ENCODE measurements around the gene TBX2. TPM values are rescaled to one million over a fixed set of nuclear protein-coding genes. Genes with fewer than 3 reads are reported as not detected.

The TBX2 gene
- total and polyA plus RNA-seq, 2 of the 13 experiments (the other 11 are each of a cell fraction or from before 2014, with no cell fraction given) = 2.8 to 15.3 TPM

DNA sequence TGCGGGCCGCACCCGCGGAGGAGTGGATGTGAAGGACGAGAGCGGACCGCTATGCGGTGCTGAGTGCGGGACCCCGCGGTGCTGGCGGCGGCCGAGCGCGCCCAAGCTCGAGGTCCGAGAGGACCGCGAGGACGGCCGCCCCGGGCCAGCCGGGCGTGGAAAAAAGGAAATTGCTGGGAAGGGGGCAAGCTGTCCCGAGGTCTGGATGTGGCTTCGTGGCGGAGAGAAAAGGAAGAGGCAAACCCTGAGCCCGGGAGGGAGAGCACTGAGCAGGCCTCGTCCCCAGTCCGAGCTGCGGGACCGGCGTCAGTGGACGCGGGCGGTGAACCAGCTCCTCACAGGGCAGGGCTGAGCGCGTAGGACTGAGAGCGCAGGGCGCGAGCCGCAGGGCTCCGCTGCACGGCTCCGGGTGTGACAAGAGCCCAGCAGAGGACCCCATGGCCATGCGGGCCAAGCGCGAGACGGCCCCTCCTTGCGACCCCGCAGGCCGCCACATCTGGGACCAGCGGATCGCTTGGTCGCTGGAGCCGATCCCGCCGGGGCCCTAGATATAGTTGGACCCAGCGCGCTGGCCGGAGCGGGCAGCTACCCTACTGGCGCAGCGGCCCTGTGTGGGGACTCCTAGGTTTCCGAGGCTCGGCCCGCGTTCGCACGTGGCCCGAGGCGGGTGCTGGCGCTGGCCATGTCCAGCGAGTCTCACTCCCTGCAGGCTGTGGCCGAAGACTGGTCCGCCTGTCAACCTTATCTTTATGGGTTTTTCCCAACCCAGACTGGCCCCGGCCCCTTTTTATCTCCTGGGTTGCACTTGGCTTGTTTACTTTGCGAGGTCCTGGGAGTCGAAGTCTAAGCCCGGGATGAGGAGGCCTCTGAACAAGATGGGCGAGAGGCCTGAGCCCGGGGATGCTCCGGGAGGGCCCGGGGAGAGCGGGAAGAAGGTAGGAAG lies 55.0 kb downstream of the TBX2 start (continued):
- TF ChIP-seq ZNF121 (CRISPR knock-in tag; IDR thresholded peaks at IDR 0.05) (no peak), ZZZ3 (CRISPR knock-in tag; IDR thresholded peaks at IDR 0.05; ENCODE audit: borderline replicate concordance) (no peak), ZSCAN12 (CRISPR knock-in tag; IDR thresholded peaks at IDR 0.05) (no peak), ESRRA (CRISPR knock-in tag; IDR thresholded peaks at IDR 0.05; ENCODE audit: low read depth) (no peak), ZNF180 (CRISPR knock-in tag; IDR thresholded peaks at IDR 0.05; ENCODE audit: borderline replicate concordance, low read depth) (no peak), MBNL3 (CRISPR knock-in tag; conservative IDR thresholded peaks at IDR 0.05) (no peak), ZNF350 (CRISPR knock-in tag; IDR thresholded peaks at IDR 0.05; ENCODE audit: borderline replicate concordance, low read depth) (peak; percentile 41; the same call in 1 of the 2 replicates), DMAP1 (CRISPR knock-in tag; IDR thresholded peaks at IDR 0.05) (no peak; the same call in 1 of the 2 replicates), ZNF644 (CRISPR knock-in tag; IDR thresholded peaks at IDR 0.05; ENCODE audit: low read depth) (0 out of 2 replicates have a peak, but pooled peaks have one; percentile 14), KLF6 (CRISPR knock-in tag; IDR thresholded peaks at IDR 0.05) (no peak), NAIF1 (CRISPR knock-in tag; IDR thresholded peaks at IDR 0.05; ENCODE audit: borderline replicate concordance) (no peak), ZBTB7B (CRISPR knock-in tag; IDR thresholded peaks at IDR 0.05) (peak; percentile 91), ZNF782 (CRISPR knock-in tag; IDR thresholded peaks at IDR 0.05; ENCODE audit: borderline replicate concordance) (no peak; the same call in 1 of the 2 replicates), ZBTB33 (CRISPR knock-in tag; IDR thresholded peaks at IDR 0.05) (peak; percentile 95), ARNT2 (CRISPR knock-in tag; IDR thresholded peaks at IDR 0.05; ENCODE audit: low read depth) (no peak; the same call in 1 of the 2 replicates), PRDM10 (CRISPR knock-in tag; IDR thresholded peaks at IDR 0.05; ENCODE audit: low read depth) (no peak; the same call in 1 of the 2 replicates), ZNF841 (CRISPR knock-in tag; IDR thresholded peaks at IDR 0.05; ENCODE audit: borderline replicate concordance) (no peak)
- TF ChIP-seq, protein P1, sequence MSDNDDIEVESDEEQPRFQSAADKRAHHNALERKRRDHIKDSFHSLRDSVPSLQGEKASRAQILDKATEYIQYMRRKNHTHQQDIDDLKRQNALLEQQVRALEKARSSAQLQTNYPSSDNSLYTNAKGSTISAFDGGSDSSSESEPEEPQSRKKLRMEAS (IDR thresholded peaks at IDR 0.05) = peak; percentile 95
- TF ChIP-seq, protein P2, sequence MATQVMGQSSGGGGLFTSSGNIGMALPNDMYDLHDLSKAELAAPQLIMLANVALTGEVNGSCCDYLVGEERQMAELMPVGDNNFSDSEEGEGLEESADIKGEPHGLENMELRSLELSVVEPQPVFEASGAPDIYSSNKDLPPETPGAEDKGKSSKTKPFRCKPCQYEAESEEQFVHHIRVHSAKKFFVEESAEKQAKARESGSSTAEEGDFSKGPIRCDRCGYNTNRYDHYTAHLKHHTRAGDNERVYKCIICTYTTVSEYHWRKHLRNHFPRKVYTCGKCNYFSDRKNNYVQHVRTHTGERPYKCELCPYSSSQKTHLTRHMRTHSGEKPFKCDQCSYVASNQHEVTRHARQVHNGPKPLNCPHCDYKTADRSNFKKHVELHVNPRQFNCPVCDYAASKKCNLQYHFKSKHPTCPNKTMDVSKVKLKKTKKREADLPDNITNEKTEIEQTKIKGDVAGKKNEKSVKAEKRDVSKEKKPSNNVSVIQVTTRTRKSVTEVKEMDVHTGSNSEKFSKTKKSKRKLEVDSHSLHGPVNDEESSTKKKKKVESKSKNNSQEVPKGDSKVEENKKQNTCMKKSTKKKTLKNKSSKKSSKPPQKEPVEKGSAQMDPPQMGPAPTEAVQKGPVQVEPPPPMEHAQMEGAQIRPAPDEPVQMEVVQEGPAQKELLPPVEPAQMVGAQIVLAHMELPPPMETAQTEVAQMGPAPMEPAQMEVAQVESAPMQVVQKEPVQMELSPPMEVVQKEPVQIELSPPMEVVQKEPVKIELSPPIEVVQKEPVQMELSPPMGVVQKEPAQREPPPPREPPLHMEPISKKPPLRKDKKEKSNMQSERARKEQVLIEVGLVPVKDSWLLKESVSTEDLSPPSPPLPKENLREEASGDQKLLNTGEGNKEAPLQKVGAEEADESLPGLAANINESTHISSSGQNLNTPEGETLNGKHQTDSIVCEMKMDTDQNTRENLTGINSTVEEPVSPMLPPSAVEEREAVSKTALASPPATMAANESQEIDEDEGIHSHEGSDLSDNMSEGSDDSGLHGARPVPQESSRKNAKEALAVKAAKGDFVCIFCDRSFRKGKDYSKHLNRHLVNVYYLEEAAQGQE (IDR thresholded peaks at IDR 0.05; ENCODE audit: borderline replicate concordance in 1 of 2, low read depth in 1 of 2, low read length in 2 of 2) = no peak
